Glutamatergic neuron (in vitro differentiated cells): Measurements from ENCODE around the gene CEBPE. TPM values are rescaled to one million over a fixed set of nuclear protein-coding genes. Genes with fewer than 3 reads are reported as not detected.

ENCODE experiments used
- DNase-seq: peaks from one replicate; pipeline ENCODE4 v3.0.0; 2022
- H3K27ac Mint-ChIP-seq: one replicate; pipeline ENCODE4 v1.8.0; 2020; ENCODE audit warnings: mild to moderate bottlenecking, mixed read lengths, inconsistent platforms; ENCODE audit not compliant: unreplicated experiment
- H3K27me3 Mint-ChIP-seq: one replicate; pipeline ENCODE4 v1.8.0; 2020; ENCODE audit warnings: mild to moderate bottlenecking, moderate library complexity, mixed read lengths, inconsistent platforms; ENCODE audit not compliant: unreplicated experiment
- H3K36me3 Mint-ChIP-seq: one replicate; pipeline ENCODE4 v1.8.0; 2020; ENCODE audit warnings: mild to moderate bottlenecking, mixed read lengths, inconsistent platforms; ENCODE audit not compliant: unreplicated experiment
- H3K4me1 Mint-ChIP-seq: one replicate; pipeline ENCODE4 v1.8.0; 2020; ENCODE audit warnings: mild to moderate bottlenecking, low read depth, mixed read lengths, inconsistent platforms; ENCODE audit not compliant: unreplicated experiment
- H3K4me3 Mint-ChIP-seq: one replicate; pipeline ENCODE4 v1.8.0; 2020; ENCODE audit warnings: mild to moderate bottlenecking, mixed read lengths, inconsistent platforms; ENCODE audit not compliant: unreplicated experiment
- H3K9me3 Mint-ChIP-seq: one replicate; pipeline ENCODE4 v1.8.0; 2020; ENCODE audit warnings: mild to moderate bottlenecking, moderate library complexity, mixed read lengths, inconsistent platforms; ENCODE audit not compliant: unreplicated experiment
- CTCF ChIP-seq: fragments of 200-600 bp; sonication (generic); IDR thresholded peaks from one replicate; pipeline ENCODE4 v1.5.0; 2021; ENCODE audit not compliant: partially characterized antibody, unreplicated experiment
- total RNA-seq: library from RNA; stranded (reverse); fragmentation: NEBNext Ultra II Directional; extraction: Animal tissue kit (Norgen Biotek cat#: 25700); gene quantifications from one replicate; pipeline ENCODE4 v1.2.1, GENCODE V29; 2021; ENCODE audit not compliant: unreplicated experiment

Gene CEBPE
- total RNA-seq, 1 donor from 2014 or later: not detected

- no peaks in the 10 kb centered on the region for H3K4me1 Mint-ChIP-seq
- H3K27me3 Mint-ChIP-seq: peaks cover 1% of the 10 kb centered on the region
- DNase-seq: no peak
- H3K36me3 Mint-ChIP-seq: no peaks in the 10 kb centered on the region
- no peak overlapping the region for H3K27ac Mint-ChIP-seq
- no peak overlapping the region for H3K4me3 Mint-ChIP-seq
- no peaks in the 10 kb centered on the region for H3K9me3 Mint-ChIP-seq
- TF ChIP-seq CTCF: no peak
Observed at GRCh38 chr14:23145794-23146350, 26.8 kb upstream of the CEBPE start.

- Mint-ChIP-seq H3K27me3 (peaks cover 1% of the 10 kb centered on the region), H3K4me1 (no peaks in the 10 kb centered on the region), H3K36me3 (no peaks in the 10 kb centered on the region), H3K4me3 (no peak overlapping the region), H3K9me3 (no peaks in the 10 kb centered on the region), H3K27ac (no peak overlapping the region)
- no peak for TF ChIP-seq CTCF
- no peak for DNase-seq
Observed at GRCh38 chr14:23143911-23144310, 24.9 kb upstream of the CEBPE start.

GRCh38 chr14:23142826-23143225 lies 23.8 kb upstream of the CEBPE start:
- peaks cover 3% of the 10 kb centered on the region for H3K27me3 Mint-ChIP-seq
- no peak overlapping the region for H3K4me3 Mint-ChIP-seq
- DNase-seq: no peak
- no peak for TF ChIP-seq CTCF
- H3K36me3 Mint-ChIP-seq: no peaks in the 10 kb centered on the region
- H3K4me1 Mint-ChIP-seq: no peaks in the 10 kb centered on the region
- H3K9me3 Mint-ChIP-seq: no peaks in the 10 kb centered on the region
- H3K27ac Mint-ChIP-seq: no peak overlapping the region

- H3K4me1 Mint-ChIP-seq: no peaks in the 10 kb centered on the region
- no peak overlapping the region for H3K27ac Mint-ChIP-seq
- no peak for DNase-seq
- H3K4me3 Mint-ChIP-seq: no peak overlapping the region
- H3K36me3 Mint-ChIP-seq: no peaks in the 10 kb centered on the region
- no peaks in the 10 kb centered on the region for H3K9me3 Mint-ChIP-seq
- no peak for TF ChIP-seq CTCF
- peaks cover 3% of the 10 kb centered on the region for H3K27me3 Mint-ChIP-seq
Observed at GRCh38 chr14:23141706-23142444, 22.8 kb upstream of the CEBPE start.

- H3K4me1 Mint-ChIP-seq: no peaks in the 10 kb centered on the region
- DNase-seq: no peak
- H3K9me3 Mint-ChIP-seq: no peaks in the 10 kb centered on the region
- H3K4me3 Mint-ChIP-seq: no peak overlapping the region
- no peak for TF ChIP-seq CTCF
- no peaks in the 10 kb centered on the region for H3K36me3 Mint-ChIP-seq
- no peak overlapping the region for H3K27ac Mint-ChIP-seq
- H3K27me3 Mint-ChIP-seq: peaks cover 2% of the 10 kb centered on the region
Observed at GRCh38 chr14:23140371-23140770, 21.3 kb upstream of the CEBPE start.
